GM19467 (cell line): ENCODE results near the gene FAM118A.
"Not testable (repeated sequence)": the region's sequence is repeated elsewhere in the genome, so short reads cannot be mapped to it uniquely, and the experiment has no call there.

ENCODE experiments used
- ATAC-seq: cut with Tn5 transposase; IDR thresholded peaks from one replicate; pipeline ENCODE4 v1.9.1; 2021; ENCODE audit warnings: mild to moderate bottlenecking, moderate library complexity; ENCODE audit not compliant: unreplicated experiment

The FAM118A gene

GRCh38 chr22:45308957-45309421, 745 bp upstream of the FAM118A start:
- no peak for ATAC-seq

- ATAC-seq: no peak
These were observed 720 bp downstream of the FAM118A start for GRCh38 chr22:45310331-45310976.

GRCh38 chr22:45310977-45311531, 1.3 kb downstream of the FAM118A start:
- no peak for ATAC-seq

- ATAC-seq: no peak
These were observed 2.7 kb downstream of the FAM118A start for GRCh38 chr22:45312415-45312814.

GRCh38 chr22:45312856-45313255, 3.1 kb downstream of the FAM118A start:
- ATAC-seq: no peak

GRCh38 chr22:45314054-45314721, 4.5 kb downstream of the FAM118A start:
- no peak for ATAC-seq

- no peak for ATAC-seq
These were observed 5.1 kb downstream of the FAM118A start for GRCh38 chr22:45314786-45315185.

GRCh38 chr22:45316796-45317526, 7.2 kb downstream of the FAM118A start:
- ATAC-seq: no peak

- no peak for ATAC-seq
These were observed 7.9 kb downstream of the FAM118A start for GRCh38 chr22:45317551-45318167.

- no peak for ATAC-seq
These were observed 8.4 kb downstream of the FAM118A start for GRCh38 chr22:45318168-45318557.

GRCh38 chr22:45318558-45319323, 9.0 kb downstream of the FAM118A start:
- no peak for ATAC-seq

- ATAC-seq: no peak
These were observed 9.6 kb downstream of the FAM118A start for GRCh38 chr22:45319324-45319685.

- no peak for ATAC-seq
These were observed 10.7 kb downstream of the FAM118A start for GRCh38 chr22:45320357-45320976.

- no peak for ATAC-seq
These were observed 12.1 kb downstream of the FAM118A start for GRCh38 chr22:45321827-45322226.

- ATAC-seq: no peak
These were observed 13.3 kb downstream of the FAM118A start for GRCh38 chr22:45322873-45323525.

- no peak for ATAC-seq
These were observed 14.0 kb downstream of the FAM118A start for GRCh38 chr22:45323695-45324094.

GRCh38 chr22:45324311-45324711, 14.6 kb downstream of the FAM118A start:
- ATAC-seq: no peak

- not testable (repeated sequence) for ATAC-seq
These were observed 18.5 kb downstream of the FAM118A start for GRCh38 chr22:45328261-45328660.

- ATAC-seq: no peak
These were observed 19.2 kb downstream of the FAM118A start for GRCh38 chr22:45328822-45329529.
